ENCODE measurements around the gene TBKBP1.

The TBKBP1 gene

GRCh38 chr17:47693731-47694580 is at the start of gene TBKBP1:
Gene TBKBP1 (plus strand): TSS chr17:47694161. CDS start chr17:47696113, 1,952 bp downstream.
- no peak for DNase-seq (ENCODE audit: low read depth)

DNA sequence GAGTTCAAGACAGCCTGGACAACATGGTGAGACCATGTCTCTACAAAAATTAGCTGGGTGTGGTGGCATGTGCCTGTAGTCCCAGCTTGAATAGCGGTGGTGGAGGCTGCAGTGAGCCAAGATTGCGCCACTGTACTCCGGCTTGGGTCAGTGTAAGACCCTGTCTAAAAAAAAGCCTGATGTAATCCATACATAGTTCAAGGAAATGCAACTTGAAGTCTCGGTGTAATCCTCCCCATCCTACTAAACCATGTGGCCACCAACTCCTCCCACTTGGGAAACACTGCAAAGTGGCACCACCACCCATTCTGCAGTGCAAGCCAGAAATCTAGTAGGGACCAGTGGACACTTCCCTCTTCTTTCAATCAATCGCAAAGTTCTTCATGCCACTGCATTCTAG is 49.6 kb upstream of the TBKBP1 start:
- no peak for DNase-seq (ENCODE audit: low read depth)

- peak; percentile 99 for DNase-seq (ENCODE audit: low read depth)
These were observed 44.6 kb upstream of the TBKBP1 start, which contains the start of gene KPNB1 for GRCh38 chr17:47649153-47649971. Gene KPNB1 (plus strand): TSS chr17:47649919. CDS start chr17:47650245, 326 bp downstream.

GRCh38 chr17:47649972-47650524 is 43.9 kb upstream of the TBKBP1 start:
- DNase-seq (ENCODE audit: low read depth) = no peak

- DNase-seq (ENCODE audit: low read depth) = peak; percentile 78
These were observed 43.1 kb upstream of the TBKBP1 start for GRCh38 chr17:47650525-47651522.

GRCh38 chr17:47651704-47652103 is 42.3 kb upstream of the TBKBP1 start:
- no peak for DNase-seq (ENCODE audit: low read depth)

DNA sequence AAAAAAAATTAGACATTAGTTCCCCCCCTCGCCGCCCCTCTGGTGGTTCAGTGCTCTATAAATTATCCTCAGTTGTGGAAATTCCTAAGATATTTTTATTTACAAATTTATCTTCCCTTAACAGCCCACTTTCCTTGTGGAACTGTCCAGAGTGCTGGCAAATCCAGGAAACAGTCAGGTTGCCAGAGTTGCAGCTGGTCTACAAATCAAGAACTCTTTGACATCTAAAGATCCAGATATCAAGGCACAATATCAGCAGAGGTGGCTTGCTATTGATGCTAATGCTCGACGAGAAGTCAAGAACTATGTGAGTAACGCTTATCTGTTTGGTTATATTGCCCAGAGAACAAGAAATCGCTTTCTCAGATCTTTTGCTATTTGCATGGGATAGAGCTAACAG is 41.4 kb upstream of the TBKBP1 start:
- DNase-seq (ENCODE audit: low read depth) = no peak

GRCh38 chr17:47653442-47653841 is 40.5 kb upstream of the TBKBP1 start:
- DNase-seq (ENCODE audit: low read depth) = no peak

GRCh38 chr17:47654991-47655390 is 39.0 kb upstream of the TBKBP1 start:
- no peak for DNase-seq (ENCODE audit: low read depth)

DNA sequence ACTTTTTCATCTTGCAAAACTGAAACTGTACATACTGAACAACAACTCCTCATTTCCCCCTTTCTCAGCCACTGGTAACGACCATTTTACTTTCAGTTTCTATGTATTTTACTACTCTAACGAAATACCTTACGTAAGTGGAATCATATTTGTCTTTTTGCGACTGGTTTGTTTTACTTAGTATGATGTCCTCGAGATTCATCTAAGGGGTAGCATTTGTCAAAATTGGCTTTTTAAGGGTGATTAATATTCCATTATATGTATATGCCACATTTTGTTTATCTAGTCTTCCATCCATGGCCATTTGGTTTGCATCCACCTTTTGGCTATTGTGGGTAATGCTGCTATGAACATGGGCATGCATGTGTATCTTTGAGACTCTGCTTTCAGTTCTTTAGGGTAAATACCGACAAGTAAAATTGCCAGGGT is 33.9 kb upstream of the TBKBP1 start:
- DNase-seq (ENCODE audit: low read depth) = no peak

DNA sequence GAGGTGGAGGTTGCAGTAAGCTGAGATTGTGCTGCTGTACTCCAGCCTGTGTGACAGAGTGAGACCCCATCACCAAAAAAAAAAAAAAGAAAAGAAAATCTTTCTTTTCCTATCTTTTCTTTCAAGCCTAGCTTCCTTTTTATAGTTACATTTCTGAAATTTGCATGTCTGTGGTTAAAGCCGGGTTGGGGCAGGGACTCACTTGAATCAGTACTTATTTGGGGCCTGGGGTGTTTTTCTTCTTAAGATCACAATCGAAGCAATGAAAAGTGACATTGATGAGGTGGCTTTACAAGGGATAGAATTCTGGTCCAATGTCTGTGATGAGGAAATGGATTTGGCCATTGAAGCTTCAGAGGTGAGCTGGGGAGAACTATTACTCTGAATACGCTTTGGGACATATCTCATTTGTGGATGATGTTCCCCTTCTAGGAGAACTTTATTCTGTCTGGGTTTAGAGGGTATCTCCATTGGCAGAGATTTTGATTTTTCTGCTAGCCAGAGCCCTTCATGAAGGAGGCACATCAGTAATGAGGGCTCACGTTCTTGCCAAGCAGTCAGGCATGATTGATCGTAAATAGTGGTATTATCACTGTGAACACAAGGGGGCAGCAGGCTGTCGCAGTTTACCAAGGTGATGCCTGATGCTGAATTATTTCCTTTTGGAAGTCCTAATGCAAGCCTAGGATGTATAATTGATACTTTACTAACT is 29.9 kb upstream of the TBKBP1 start:
- no peak for DNase-seq (ENCODE audit: low read depth)

DNA sequence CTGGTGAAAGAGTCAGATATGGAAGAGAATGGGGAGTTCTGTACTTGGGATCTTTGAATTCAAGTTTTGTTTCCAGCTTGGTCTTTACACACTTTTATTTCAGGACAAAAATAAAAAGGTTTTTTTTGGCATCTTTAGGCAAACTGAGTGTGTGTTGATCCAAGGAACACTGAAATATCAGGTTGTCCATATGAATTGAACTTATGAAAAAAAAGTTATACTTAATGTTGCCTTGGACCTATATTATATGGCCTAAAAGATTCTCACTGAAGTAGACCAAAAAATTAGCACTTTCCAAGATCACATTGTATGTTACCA is 29.4 kb upstream of the TBKBP1 start:
- DNase-seq (ENCODE audit: low read depth) = no peak

DNA sequence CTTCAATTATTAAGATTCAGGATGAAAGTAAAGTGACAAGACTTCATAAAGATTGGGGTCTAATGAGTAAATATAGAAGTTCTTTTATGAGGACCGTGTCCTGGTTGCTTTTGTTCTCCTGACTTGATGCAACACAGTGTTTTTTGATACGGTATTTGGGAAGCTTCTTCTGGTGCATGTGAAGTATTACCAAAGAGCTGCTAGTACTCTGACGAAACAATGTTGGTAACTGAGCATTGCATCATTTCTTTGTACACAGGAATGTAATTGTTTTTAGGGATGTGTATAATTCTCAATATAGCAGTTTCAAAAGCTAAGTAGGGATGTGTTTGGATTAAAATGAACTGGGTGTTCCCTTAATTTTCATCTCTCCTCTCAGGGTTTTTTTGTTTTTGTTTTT is 28.3 kb upstream of the TBKBP1 start:
- DNase-seq (ENCODE audit: low read depth) = no peak

DNA sequence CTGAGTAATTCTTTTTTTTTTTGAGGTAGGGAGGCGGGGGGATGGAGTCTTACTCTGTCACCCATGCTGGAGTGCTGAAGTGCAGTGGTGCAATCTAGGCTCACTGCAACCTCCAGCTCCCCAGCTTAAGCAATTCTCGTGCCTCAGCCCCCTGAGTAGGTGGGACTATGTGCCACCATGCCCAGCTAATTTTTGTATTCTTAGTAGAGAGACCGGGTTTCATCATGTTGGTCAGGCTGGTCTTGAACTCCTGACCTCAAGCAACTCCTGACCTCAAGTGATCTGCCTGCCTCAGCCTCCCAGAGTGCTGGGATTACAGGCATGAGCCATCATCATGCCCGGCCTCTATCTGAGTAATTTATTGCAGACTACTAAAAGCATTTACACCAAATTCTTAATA is 24.9 kb upstream of the TBKBP1 start:
- no peak for DNase-seq (ENCODE audit: low read depth)

DNA sequence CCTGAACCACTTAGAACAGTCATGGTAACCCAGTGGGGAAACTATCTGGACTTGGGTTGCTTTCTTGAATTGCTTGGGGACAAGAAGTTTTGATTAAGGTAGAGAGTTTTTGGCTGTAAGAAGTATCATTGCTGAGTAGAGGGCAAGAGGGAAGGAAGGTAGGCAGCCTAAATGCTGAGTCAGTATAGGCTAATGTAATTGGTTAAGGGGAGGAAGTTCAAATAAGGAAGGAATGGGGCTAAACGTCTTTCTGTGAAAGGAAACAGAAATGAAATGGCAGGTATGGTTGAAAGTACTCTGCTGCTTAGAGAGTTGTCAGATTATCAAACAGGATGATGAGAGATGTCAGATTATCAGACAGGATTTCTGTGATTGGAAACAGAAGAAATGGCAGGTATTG is 23.9 kb upstream of the TBKBP1 start:
- no peak for DNase-seq (ENCODE audit: low read depth)

- no peak for DNase-seq (ENCODE audit: low read depth)
These were observed 19.5 kb upstream of the TBKBP1 start for GRCh38 chr17:47674499-47674898.

- no peak for DNase-seq (ENCODE audit: low read depth)
These were observed 18.4 kb upstream of the TBKBP1 start for GRCh38 chr17:47675380-47676198.

GRCh38 chr17:47676199-47676472 is 17.8 kb upstream of the TBKBP1 start:
- DNase-seq (ENCODE audit: low read depth) = no peak

DNA sequence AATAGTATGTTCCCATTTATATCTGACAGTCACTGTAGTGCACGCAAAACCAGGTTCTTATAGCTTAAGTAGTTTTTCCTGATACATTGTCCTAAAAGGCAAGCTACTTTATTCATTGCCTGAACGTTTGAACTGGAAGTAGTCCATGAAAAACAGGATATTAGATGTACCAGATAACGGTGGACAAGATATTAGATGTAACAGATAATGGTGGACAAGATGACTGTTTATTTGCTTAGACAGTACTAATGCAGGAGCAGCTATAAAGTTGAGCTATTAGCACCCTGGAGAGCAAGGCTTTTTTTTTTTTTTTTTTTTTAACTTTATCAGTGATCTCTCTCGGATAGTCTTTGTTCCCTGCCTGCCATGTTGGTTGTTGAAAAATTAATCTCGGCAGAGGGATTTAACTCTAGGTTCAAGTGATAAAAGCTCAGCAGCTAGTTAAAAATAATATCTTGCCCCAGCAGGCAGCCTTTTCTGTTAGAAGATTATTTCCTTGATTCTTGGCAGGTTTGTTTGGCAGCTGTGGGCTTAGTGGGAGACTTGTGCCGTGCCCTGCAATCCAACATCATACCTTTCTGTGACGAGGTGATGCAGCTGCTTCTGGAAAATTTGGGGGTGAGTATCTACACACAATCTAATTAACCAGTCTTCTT is 17.3 kb upstream of the TBKBP1 start:
- no peak for DNase-seq (ENCODE audit: low read depth)

DNA sequence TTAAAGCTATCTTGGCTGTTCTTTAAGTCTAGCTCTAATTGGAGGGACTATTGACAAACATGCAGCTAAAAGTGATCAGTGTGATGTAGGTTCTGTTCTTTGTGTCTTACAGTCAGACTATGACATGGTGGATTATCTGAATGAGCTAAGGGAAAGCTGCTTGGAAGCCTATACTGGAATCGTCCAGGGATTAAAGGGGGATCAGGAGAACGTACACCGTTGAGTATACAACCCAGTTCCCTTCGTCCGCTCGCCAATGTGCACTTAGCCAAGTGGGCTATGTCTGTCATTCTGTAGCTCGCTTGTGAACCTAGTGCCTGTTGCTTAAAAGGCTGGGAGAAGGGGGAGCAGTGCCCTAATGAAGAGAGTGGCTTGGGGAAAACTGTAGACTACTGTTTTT is 15.8 kb upstream of the TBKBP1 start:
- DNase-seq (ENCODE audit: low read depth) = no peak

All from GM04503 (cell line).